HG03139 (cell line): ENCODE data around the gene BARX1.
"Not testable (repeated sequence)": the region's sequence is repeated elsewhere in the genome, so short reads cannot be mapped to it uniquely, and the experiment has no call there.

Experiments
- ATAC-seq: cut with Tn5 transposase; IDR thresholded peaks from one replicate; pipeline ENCODE4 v1.9.1; 2021; ENCODE audit not compliant: unreplicated experiment

The BARX1 gene

DNA sequence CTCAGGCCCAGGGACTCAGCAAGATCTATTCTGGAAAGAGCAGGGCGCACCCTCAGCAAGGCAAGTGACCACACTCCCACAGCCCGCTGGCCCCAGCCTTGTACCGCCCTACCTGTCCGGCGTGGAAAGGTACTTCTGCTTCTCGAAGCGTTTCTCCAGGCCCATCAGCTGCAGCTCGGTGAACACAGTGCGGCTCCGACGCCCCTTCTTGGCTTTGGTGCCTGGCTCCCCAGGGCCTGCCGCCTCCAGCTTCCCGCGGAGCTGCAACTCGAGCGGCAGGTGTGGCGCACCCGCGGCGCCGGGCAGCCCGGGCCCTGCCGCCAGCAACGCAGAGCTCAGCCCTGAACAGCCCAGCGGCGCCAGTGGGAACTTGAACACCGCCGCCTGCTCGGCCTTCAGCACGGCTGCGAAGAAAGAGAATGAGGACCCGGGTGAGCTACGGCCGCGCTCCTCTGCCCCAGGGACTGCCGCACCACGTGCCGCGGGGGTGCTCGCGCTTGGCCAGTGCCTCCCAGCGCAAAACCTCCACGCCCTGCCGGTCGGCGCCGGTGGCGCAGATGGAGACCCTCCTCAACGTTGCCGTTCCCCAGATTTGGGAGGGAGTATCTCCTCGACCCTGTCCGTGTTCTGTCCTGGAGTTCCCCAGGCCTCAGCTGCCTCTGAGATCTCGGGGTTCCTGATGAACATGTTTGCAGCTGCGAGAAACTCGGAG lies 2.2 kb downstream of the BARX1 start:
- no peak for ATAC-seq

- no peak for ATAC-seq
These were observed 2.9 kb downstream of the BARX1 start for GRCh38 chr9:93952119-93952783.

DNA sequence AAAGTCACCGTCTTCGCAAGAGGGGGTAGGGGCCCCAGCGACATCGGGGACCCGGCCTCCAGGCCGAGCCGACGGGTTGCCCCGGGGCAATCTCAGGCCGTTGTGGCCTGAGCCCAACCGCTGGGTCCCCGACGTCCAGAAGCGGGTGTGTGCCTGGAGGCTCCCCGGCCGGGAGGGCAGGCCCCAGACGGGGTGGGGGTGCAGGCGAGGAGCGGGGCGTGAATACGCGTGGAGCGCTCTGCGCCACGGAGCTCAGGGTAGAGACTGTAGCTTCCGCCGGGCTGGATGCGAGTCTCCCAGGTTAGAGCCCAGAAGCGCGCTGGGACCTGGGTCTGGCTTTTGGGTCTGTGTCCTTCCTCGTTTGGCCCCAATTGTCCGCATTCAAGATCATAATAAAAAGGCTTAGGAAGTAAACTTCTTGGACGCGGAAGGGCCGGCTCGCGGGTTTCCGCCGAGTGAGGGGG lies 3.5 kb downstream of the BARX1 start:
- no peak for ATAC-seq

DNA sequence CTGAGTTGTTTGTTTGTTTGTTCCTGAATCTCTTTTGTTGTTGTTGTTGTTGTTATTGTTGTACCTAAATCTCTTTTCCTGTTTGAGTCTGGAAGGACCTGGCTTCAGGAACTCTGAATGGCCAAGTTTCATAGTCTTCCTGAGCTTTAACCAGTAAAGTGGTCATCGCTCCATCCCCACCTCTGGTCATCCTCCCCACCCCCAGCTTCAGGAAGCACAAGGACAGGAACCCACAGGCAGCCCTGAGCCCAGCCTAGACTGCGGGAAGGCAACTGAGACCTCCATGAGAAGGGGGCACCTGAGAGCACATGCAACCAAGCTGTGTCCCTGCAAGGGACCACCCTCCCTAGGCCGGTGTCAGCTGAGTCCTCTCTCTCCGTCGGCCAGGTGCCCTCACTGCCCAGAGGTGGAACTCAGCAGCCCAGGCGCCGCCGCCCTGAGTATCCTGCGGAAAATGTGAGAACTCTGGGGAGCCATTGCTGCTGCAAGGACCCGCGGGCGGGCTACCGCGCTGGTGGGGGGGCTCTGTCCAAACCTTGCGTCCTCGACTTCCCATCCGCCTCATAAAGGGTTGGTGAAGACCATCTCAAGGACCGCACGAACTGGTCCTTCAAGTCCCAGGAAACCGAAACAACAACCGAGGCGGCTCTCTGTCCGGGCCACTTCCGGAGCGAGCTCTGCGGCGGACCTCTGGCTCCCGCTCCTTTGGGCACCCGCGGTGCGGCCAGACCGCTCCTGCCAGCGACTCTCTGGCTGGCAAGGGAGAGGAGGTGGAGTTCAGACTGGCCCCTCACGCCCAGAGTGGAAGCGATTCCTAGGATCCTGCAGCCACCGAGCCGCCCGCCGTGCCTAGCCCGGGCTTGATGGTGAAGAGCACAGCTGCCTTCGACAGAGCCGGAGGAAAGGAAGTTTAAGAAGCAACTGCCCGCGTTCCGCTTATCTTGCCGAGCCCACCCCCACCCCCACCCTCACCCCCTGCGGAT lies 4.2 kb downstream of the BARX1 start:
- no peak for ATAC-seq

GRCh38 chr9:93949694-93950449 lies 5.3 kb downstream of the BARX1 start:
- no peak for ATAC-seq

DNA sequence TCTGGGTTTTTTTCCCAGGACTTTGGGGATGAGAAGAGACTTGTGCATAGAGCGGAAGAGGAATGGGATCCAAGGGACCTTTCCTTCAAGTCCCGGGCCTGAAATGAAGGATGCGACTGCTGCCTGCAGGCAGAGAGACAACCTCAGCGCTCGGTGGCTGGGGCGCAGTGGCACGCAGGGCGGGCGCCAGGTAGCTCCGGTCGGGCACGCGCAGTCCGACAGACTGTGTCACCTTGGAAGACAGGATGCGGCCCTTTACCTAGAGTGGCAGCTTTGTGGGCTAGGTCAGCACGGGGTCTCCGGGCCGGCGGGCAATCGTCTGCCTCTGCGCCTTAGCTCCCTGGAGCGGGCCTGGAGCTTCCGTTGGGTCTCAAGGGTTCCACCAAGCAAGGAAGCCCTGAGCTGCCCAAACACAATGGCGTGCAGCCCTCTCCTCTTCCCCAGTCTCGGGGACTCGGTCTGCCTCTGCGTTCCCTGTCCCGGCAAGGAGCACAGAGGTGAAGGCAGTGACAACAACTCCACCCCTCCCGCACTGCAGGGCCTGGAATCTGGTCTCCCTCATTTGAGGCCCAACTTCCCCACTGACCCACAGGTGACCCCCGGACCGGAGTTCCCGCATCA lies 6.0 kb downstream of the BARX1 start:
- no peak for ATAC-seq

GRCh38 chr9:93948441-93949072 lies 6.6 kb downstream of the BARX1 start:
- no peak for ATAC-seq

- no peak for ATAC-seq
These were observed 7.6 kb downstream of the BARX1 start for GRCh38 chr9:93947409-93948070.

GRCh38 chr9:93946338-93946712 lies 8.8 kb downstream of the BARX1 start:
- ATAC-seq = no peak

- ATAC-seq = no peak
These were observed 9.5 kb downstream of the BARX1 start for GRCh38 chr9:93945400-93946337.

GRCh38 chr9:93944011-93944410 lies 11.1 kb downstream of the BARX1 start:
- no peak for ATAC-seq

DNA sequence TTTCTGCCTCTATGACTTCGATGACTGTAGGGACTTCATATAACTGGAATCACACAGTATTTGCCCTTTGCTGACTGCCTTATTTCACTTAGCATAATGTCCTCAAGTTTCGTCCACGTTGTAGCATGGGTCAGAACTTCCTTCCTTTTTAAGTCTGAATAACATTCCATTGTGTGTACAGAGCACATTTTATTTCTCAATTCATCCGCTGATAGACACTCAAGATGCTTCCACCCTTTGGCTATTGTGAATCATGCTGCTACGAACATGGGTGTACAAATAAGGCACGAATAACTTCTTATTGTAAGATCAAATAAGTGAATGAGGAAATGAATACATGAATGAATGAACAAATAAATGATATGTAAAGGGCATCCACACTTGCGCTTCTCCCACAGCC lies 13.0 kb downstream of the BARX1 start:
- no peak for ATAC-seq

DNA sequence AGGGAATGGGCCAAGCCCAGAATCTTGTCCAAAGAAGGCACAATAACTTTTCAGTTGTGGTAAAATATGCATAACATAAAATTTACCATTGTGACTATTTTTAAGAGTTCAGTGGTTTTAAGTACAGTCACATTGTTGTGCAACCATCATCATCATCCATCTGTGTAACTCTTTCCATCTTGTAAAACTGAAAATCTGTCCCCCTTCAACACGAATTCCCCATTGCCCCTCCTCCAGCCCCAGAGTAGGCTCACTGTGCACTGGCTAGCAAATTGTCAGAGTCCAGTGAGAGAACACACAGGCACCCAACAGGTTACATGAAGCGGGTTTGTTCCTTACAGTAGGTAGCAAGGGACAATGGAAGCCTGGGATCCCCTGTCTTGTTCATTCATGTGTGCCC lies 13.7 kb downstream of the BARX1 start:
- no peak for ATAC-seq

GRCh38 chr9:93940951-93941350 lies 14.2 kb downstream of the BARX1 start:
- no peak for ATAC-seq

DNA sequence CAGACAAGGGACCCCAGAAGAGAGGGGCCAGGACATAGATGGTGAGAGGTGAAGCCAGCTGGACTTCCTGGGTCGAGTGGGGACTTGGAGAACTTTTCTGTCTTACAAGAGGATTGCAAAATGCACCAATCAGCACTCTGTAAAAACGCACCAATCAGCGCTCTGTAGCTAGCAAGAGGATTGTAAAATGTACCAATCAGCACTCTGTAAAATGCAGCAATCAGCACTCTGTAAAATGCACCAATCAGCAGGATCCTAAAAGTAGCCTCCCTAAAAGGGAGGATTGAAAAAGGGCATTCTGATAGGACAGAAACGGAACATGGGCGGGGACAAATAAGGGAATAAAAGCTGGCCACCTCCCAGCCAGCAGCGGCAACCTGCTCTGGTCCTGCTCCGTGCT lies 15.6 kb downstream of the BARX1 start:
- not testable (repeated sequence) for ATAC-seq

- ATAC-seq = no peak
These were observed 18.0 kb downstream of the BARX1 start for GRCh38 chr9:93937193-93937592.

GRCh38 chr9:93931905-93932304 lies 23.2 kb downstream of the BARX1 start:
- no peak for ATAC-seq

DNA sequence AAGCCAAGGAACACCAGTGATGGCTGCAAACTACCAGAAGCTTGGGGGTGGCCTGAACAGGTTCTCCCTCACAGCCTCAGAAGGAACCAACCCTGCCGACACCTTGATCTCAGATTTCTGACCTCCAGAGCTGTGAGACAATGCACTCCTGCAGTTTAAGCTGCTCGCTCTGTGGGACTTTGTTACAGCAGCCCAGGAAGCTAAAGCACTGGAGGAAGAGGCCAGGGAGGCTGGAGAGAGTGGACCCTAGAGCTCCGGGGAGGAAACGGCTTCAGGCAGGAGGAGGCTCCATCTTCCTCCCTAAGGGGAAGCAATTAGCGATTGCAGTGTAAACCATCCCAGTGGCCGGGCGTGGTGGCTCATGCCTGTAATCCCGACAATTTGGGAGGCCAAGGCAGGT lies 25.1 kb downstream of the BARX1 start:
- no peak for ATAC-seq
